Measurements from ENCODE around the gene PHETA1. TPM values are rescaled to one million over a fixed set of nuclear protein-coding genes. Genes with fewer than 3 reads are reported as not detected.
"Not testable (repeated sequence)": the region's sequence is repeated elsewhere in the genome, so short reads cannot be mapped to it uniquely, and the experiment has no call there.

The PHETA1 gene
- total RNA-seq, 4 donors from 2014 or later, result 6.3 to 16.0 (median 8.2) TPM

GRCh38 chr12:111343181-111343580 is 25.7 kb downstream of the PHETA1 start:
- TF ChIP-seq POLR2AphosphoS5 (IDR thresholded peaks at IDR 0.05), result no peak
- TF ChIP-seq EP300 (IDR thresholded peaks at IDR 0.05), result no peak
- TF ChIP-seq POLR2A (IDR thresholded peaks at IDR 0.05), result no peak
- no peak for TF ChIP-seq CTCF (IDR thresholded peaks at IDR 0.05)
- Histone ChIP-seq H3K27me3 (no peaks in the 10 kb centered on the region), H3K4me1 (no peaks in the 10 kb centered on the region), H3K36me3 (no peaks in the 10 kb centered on the region), H3K27ac (no peak overlapping the region), H3K4me3 (no peak overlapping the region), H3K9me3 (peaks cover 0 to 14% (median 0%) of the 10 kb centered on the region in 3 donors)
- ATAC-seq, result no peak
- WGBS, 2 donors (ENCODE audit: low coverage in 1 of 2), result 64% methylated on average over 1 of the region's 1 CpG; no CpG with 5 or more reads in 1 of the 2 donors

GRCh38 chr12:111342376-111342775 is 26.5 kb downstream of the PHETA1 start:
- H3K9me3 ChIP-seq, result peaks cover 0 to 6% (median 0%) of the 10 kb centered on the region in 3 donors
- ATAC-seq, result no peak
- H3K4me3 ChIP-seq, result no peak overlapping the region
- no peak overlapping the region for H3K27ac ChIP-seq
- no peaks in the 10 kb centered on the region for H3K4me1 ChIP-seq
- no peaks in the 10 kb centered on the region for H3K27me3 ChIP-seq
- no peaks in the 10 kb centered on the region for H3K36me3 ChIP-seq
- WGBS, 2 donors (ENCODE audit: low coverage in 1 of 2), result 77 to 83% methylated on average over 5 to 6 of the region's 8 CpGs
- TF ChIP-seq EP300 (IDR thresholded peaks at IDR 0.05), result no peak
- no peak for TF ChIP-seq CTCF (IDR thresholded peaks at IDR 0.05)
- TF ChIP-seq POLR2AphosphoS5 (IDR thresholded peaks at IDR 0.05), result no peak
- no peak for TF ChIP-seq POLR2A (IDR thresholded peaks at IDR 0.05)

GRCh38 chr12:111341426-111342065 is 27.3 kb downstream of the PHETA1 start:
- ATAC-seq, result no peak
- H3K4me1 ChIP-seq, result no peaks in the 10 kb centered on the region
- no peak overlapping the region for H3K4me3 ChIP-seq
- no peak for TF ChIP-seq EP300 (IDR thresholded peaks at IDR 0.05)
- no peak for TF ChIP-seq CTCF (IDR thresholded peaks at IDR 0.05)
- TF ChIP-seq POLR2A (IDR thresholded peaks at IDR 0.05), result no peak
- no peak for TF ChIP-seq POLR2AphosphoS5 (IDR thresholded peaks at IDR 0.05)
- no peaks in the 10 kb centered on the region for H3K36me3 ChIP-seq
- peaks cover 0 to 3% (median 0%) of the 10 kb centered on the region in 3 donors for H3K9me3 ChIP-seq
- no peaks in the 10 kb centered on the region for H3K27me3 ChIP-seq
- no peak overlapping the region for H3K27ac ChIP-seq
- WGBS, 2 donors (ENCODE audit: low coverage in 1 of 2), result 43 to 60% methylated on average over 1 to 5 of the region's 20 CpGs

GRCh38 chr12:111340680-111341079 is 28.2 kb downstream of the PHETA1 start:
- H3K4me3 ChIP-seq, H3K9me3 ChIP-seq, H3K36me3 ChIP-seq, ATAC-seq, H3K4me1 ChIP-seq, H3K27ac ChIP-seq, H3K27me3 ChIP-seq: not testable (repeated sequence)
- 73 to 76% methylated on average over 5 to 8 of the region's 8 CpGs for WGBS, 2 donors (ENCODE audit: low coverage in 1 of 2)

- Histone ChIP-seq H3K36me3 (no peaks in the 10 kb centered on the region), H3K27ac (no peak overlapping the region), H3K27me3 (no peaks in the 10 kb centered on the region), H3K4me3 (no peak overlapping the region), H3K9me3 (peaks cover 0 to 3% (median 0%) of the 10 kb centered on the region in 3 donors), H3K4me1 (no peaks in the 10 kb centered on the region)
- WGBS, 2 donors (ENCODE audit: low coverage in 1 of 2), result no CpG with 5 or more reads among the region's 1 CpG
- ATAC-seq, result no peak
- no peak for TF ChIP-seq POLR2AphosphoS5 (IDR thresholded peaks at IDR 0.05)
These were observed 28.7 kb downstream of the PHETA1 start for GRCh38 chr12:111340231-111340630.

- Histone ChIP-seq H3K27ac (no peak overlapping the region), H3K9me3 (peaks cover 0 to 3% (median 0%) of the 10 kb centered on the region in 3 donors), H3K27me3 (no peaks in the 10 kb centered on the region), H3K36me3 (no peaks in the 10 kb centered on the region), H3K4me3 (no peak overlapping the region), H3K4me1 (no peaks in the 10 kb centered on the region)
- TF ChIP-seq EP300 (IDR thresholded peaks at IDR 0.05) (no peak), CTCF (IDR thresholded peaks at IDR 0.05) (no peak), POLR2A (IDR thresholded peaks at IDR 0.05) (no peak), POLR2AphosphoS5 (IDR thresholded peaks at IDR 0.05) (no peak)
- no peak for ATAC-seq
- WGBS, 2 donors (ENCODE audit: low coverage in 1 of 2), result 59 to 93% methylated on average over 6 of the region's 7 CpGs
These were observed 29.5 kb downstream of the PHETA1 start for GRCh38 chr12:111339321-111339938.
